NT2/D1 (cell line): ENCODE results near the gene RBM24.

Experiments
- DNase-seq: peaks from one replicate; pipeline ENCODE4 v3.0.0-alpha.2; 2011; ENCODE audit warnings: low read depth, low spot score
- H3K27me3 ChIP-seq: 2 replicates; pipeline ENCODE4 v1.6.0; 2011; ENCODE audit warnings: mild to moderate bottlenecking; ENCODE audit not compliant: insufficient read length, insufficient read depth
- H3K36me3 ChIP-seq: 2 replicates; pipeline ENCODE4 v1.6.1; 2011; ENCODE audit warnings: mild to moderate bottlenecking, low read length, mixed read lengths; ENCODE audit not compliant: insufficient read depth, insufficient read length
- H3K4me1 ChIP-seq: 2 replicates; pipeline ENCODE4 v1.5.1; 2011; ENCODE audit not compliant: insufficient read depth, insufficient read length
- H3K4me3 ChIP-seq: 2 replicates; pipeline ENCODE4 v1.5.1; 2011; ENCODE audit warnings: low read depth; ENCODE audit not compliant: insufficient read length
- H3K9ac ChIP-seq: 2 replicates; pipeline ENCODE4 v1.6.0; 2011; ENCODE audit warnings: low read depth; ENCODE audit not compliant: insufficient read length
- H3K9me3 ChIP-seq: 2 replicates; pipeline ENCODE4 v1.5.1; 2011; ENCODE audit warnings: mild to moderate bottlenecking, low read length; ENCODE audit not compliant: insufficient read depth
- SUZ12 ChIP-seq: IDR thresholded peaks from 2 replicates; pipeline ENCODE4 v1.6.1; 2011; ENCODE audit not compliant: insufficient read length, insufficient read depth; ENCODE audit errors: extremely low read depth
- YY1 ChIP-seq: IDR thresholded peaks from 2 replicates; pipeline ENCODE4 v1.6.1; 2011; ENCODE audit not compliant: insufficient read length, insufficient read depth
- ZNF274 ChIP-seq: IDR thresholded peaks from 2 replicates; pipeline ENCODE4 v1.6.1; 2011; ENCODE audit warnings: mild to moderate bottlenecking, low read depth, low read length

RBM24 gene

DNA sequence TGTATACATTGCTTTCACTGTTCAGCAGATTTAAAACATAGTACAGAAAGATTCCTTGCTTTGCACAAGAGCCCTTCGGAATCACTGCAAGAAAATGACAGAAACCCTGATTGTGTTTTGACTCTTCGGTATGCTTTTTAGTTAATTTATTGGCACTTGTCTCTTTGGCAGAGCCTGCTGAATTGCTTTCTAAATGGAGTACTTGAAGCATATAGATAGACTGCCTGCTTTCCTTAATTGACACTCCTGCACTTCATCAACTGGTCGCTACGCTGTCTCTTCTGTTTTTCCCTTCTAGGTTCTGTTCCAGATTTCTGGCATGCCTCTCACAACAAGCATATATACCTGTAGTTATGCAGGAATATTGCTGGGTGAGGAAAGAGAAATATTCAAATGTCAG is 22.4 kb upstream of the RBM24 start:
- TF ChIP-seq ZNF274 (no peak), YY1 (no peak), SUZ12 (no peak)
- no peak for DNase-seq
- Histone ChIP-seq H3K36me3 (no peaks in the 10 kb centered on the region), H3K9ac (no peak overlapping the region), H3K4me1 (no peaks in the 10 kb centered on the region), H3K4me3 (no peak overlapping the region), H3K9me3 (no peaks in the 10 kb centered on the region), H3K27me3 (no peaks in the 10 kb centered on the region)

DNA sequence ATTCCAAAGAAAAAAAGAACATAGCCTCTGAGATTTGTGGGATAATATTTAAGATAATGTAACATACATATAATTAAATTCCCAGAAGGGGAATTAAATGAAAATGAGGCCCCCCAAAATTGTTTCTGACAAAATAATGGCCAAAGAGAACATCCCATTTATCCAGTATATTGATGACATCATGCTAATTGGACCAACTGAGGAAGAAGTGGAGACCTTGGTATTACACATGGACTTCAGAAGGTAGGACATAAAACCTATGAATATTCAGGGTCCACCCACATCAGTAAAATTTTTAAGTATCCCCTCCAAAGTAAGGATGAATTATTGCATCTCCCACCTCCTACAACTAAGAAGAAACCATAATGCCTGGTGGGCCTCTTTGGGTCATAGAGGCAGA is 15.6 kb upstream of the RBM24 start:
- Histone ChIP-seq H3K9ac (no peak overlapping the region), H3K4me3 (no peak overlapping the region), H3K36me3 (no peaks in the 10 kb centered on the region), H3K4me1 (no peaks in the 10 kb centered on the region), H3K9me3 (no peaks in the 10 kb centered on the region), H3K27me3 (no peaks in the 10 kb centered on the region)
- no peak for DNase-seq
- TF ChIP-seq YY1 (no peak), ZNF274 (no peak), SUZ12 (no peak)

DNA sequence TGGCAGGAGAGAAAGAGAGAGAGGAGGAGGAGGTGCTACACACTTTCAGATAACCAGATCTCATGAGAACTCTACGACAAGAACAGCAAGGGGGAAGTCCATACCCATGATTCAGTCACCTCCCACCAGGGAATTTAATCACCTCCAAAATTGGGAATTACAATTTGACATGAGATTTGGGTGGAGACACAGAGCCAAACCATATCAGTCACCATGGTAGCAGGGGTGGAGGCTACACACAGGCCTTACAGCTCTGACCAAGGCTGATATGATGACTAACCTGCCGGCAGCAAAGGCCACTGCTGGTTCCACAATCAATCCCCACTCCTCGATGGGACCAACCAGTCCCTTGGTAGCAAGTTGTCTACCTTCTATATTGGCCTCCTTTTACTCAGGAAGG is 13.6 kb upstream of the RBM24 start:
- Histone ChIP-seq H3K4me1 (no peaks in the 10 kb centered on the region), H3K36me3 (no peaks in the 10 kb centered on the region), H3K9ac (no peak overlapping the region), H3K9me3 (no peaks in the 10 kb centered on the region), H3K27me3 (no peaks in the 10 kb centered on the region), H3K4me3 (no peak overlapping the region)
- TF ChIP-seq YY1 (no peak), ZNF274 (no peak), SUZ12 (no peak)
- no peak for DNase-seq

DNA sequence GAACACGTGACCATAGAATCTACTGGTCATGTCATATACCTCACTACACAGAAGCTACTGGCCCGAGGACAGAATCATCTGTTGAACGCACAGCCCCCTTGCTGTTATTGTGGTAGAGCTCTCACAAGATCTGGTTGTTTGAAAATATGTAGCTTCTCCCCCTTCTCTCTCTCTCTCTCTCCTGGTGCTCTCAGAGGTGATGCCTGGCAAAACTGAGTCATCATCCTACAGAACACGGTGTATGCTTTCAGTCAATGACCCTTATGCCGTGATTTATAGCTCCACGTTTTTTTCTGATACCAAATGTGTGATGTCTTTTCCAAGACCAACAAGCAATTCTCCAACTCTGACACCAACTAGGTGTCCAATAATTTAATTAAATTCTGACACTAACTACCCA is 13.0 kb upstream of the RBM24 start:
- TF ChIP-seq SUZ12 (no peak), YY1 (no peak), ZNF274 (no peak)
- DNase-seq: no peak
- H3K4me3 ChIP-seq: no peak overlapping the region

DNA sequence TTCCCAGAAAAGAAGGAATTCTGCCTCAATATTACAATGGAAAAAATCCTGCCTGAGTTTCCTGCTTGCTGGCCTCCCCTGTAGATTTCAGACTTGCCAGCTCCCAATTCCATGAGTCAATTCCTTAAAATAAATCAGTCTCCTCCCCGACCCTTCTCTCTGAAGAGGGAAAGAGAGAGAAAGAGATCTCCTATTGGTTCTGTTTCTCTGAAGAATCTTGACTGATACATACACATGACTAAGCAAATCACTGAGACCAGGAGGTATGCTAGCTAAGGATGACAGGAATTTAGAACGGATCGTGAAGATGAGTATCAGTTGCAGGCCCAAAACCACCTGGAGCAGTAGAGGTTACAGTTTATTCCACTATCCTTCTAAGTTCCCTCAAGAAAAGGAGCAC is 11.3 kb upstream of the RBM24 start:
- H3K4me3 ChIP-seq: no peak overlapping the region
- H3K4me1 ChIP-seq: no peaks in the 10 kb centered on the region
- no peaks in the 10 kb centered on the region for H3K36me3 ChIP-seq
- no peaks in the 10 kb centered on the region for H3K9me3 ChIP-seq
- H3K27me3 ChIP-seq: no peaks in the 10 kb centered on the region
- H3K9ac ChIP-seq: no peak overlapping the region
- DNase-seq: no peak
- TF ChIP-seq ZNF274 (no peak), SUZ12 (no peak), YY1 (no peak)

More for the DNA sequence above, 13.0 kb upstream of the RBM24 start:
- Histone ChIP-seq H3K9ac (no peak overlapping the region), H3K9me3 (no peaks in the 10 kb centered on the region), H3K4me1 (no peaks in the 10 kb centered on the region), H3K27me3 (no peaks in the 10 kb centered on the region), H3K36me3 (no peaks in the 10 kb centered on the region)

DNA sequence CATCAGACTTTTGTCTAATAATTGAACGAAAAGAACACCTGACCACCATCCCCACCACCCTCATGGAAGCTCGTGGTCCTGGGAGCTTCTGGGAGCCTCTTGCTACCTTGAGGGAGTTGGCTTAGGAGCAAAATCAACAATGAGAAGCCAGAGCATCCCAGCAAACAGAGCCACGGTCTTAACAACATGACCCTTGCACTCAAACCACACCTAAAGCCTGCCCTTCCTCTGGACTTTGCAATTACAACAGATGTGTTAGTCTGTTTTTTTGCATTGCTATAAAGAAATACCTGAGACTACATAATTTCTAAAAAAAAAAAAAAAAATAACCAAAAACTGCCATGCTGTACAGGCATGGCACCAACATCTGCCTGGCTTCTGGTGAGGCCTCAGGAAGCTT is 9.5 kb upstream of the RBM24 start:
- no peak for DNase-seq
- Histone ChIP-seq H3K36me3 (no peaks in the 10 kb centered on the region), H3K4me3 (no peak overlapping the region), H3K27me3 (no peaks in the 10 kb centered on the region), H3K9ac (no peak overlapping the region), H3K9me3 (no peaks in the 10 kb centered on the region), H3K4me1 (no peaks in the 10 kb centered on the region)
- TF ChIP-seq ZNF274 (no peak), YY1 (no peak), SUZ12 (no peak)

DNA sequence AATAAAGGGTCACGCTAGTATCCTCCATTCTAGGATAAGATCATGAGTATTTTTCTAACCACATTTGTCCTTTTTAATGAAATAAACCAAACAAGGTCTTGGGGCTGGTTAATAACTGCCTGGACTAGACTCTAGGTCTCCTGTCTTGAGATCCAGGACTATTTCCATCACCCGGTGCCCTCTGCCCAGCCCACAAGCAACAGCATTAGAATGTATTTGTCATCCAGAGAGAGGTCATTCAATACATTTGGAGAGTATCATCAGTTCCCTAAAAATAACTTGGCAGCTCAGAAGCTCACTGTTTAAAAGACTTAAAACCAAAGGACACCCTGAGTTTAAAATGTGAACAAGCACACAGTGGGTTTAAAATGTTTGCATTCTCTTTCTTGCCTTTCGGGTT is 4.4 kb upstream of the RBM24 start:
- Histone ChIP-seq H3K9me3 (no peaks in the 10 kb centered on the region), H3K4me1 (no peaks in the 10 kb centered on the region), H3K9ac (no peak overlapping the region), H3K36me3 (no peaks in the 10 kb centered on the region), H3K27me3 (peaks cover 25% of the 10 kb centered on the region), H3K4me3 (no peak overlapping the region)
- no peak for DNase-seq
- TF ChIP-seq SUZ12 (no peak), YY1 (no peak), ZNF274 (no peak)

DNA sequence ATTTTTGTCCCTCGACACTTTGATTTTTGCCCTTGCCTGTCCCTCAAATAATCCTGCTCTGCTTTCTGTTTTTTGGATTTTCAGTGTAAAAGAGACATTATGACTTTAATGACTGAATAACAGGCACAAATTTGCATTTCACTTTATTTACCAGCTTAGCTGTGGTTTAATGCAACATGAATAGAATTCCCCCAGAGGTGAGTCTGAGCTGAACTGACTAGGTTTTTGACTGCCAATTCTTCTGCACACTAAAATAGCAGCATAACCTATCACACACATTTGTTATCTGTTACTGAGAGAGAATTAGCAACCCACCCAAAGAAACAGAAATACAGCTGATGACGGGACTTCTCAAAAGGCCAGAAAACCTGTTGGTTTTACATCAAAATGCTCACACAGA is 3.9 kb upstream of the RBM24 start:
- H3K27me3 ChIP-seq: peaks cover 29% of the 10 kb centered on the region
- H3K4me3 ChIP-seq: no peak overlapping the region
- H3K9ac ChIP-seq: no peak overlapping the region
- H3K4me1 ChIP-seq: no peaks in the 10 kb centered on the region
- no peaks in the 10 kb centered on the region for H3K36me3 ChIP-seq
- no peak for TF ChIP-seq ZNF274
- TF ChIP-seq SUZ12: no peak
- TF ChIP-seq YY1: no peak
- H3K9me3 ChIP-seq: no peaks in the 10 kb centered on the region
- no peak for DNase-seq
